Brain microvascular endothelial cell (primary cell): Measurements from ENCODE around the gene AVP.

ENCODE experiments used
- DNase-seq: peaks from one replicate; pipeline ENCODE4 v3.0.0-alpha.2; 2020
- H3K27ac ChIP-seq: fragments of 250-450 bp; sonication (Bioruptor Pico); 2 replicates; pipeline ENCODE4 v1.5.1; 2020; ENCODE audit warnings: mild to moderate bottlenecking, moderate library complexity
- H3K27me3 ChIP-seq: fragments of 250-450 bp; sonication (Bioruptor Pico); replicated peaks from 2 replicates; pipeline ENCODE4 v1.5.1; 2020; ENCODE audit warnings: mild to moderate bottlenecking
- H3K36me3 ChIP-seq: fragments of 250-450 bp; sonication (Bioruptor Pico); replicated peaks from 2 replicates; pipeline ENCODE4 v1.5.1; 2020; ENCODE audit warnings: mild to moderate bottlenecking
- H3K4me3 ChIP-seq: 2 replicates; pipeline ENCODE4 v1.5.1; 2011; ENCODE audit warnings: low read depth, mild to moderate bottlenecking, control low read depth, low read length, moderate library complexity
- CTCF ChIP-seq: IDR thresholded peaks from 2 replicates; pipeline ENCODE4 v1.5.1; 2011; ENCODE audit warnings: low read depth, mild to moderate bottlenecking, moderate library complexity, low read length, control low read depth, inconsistent platforms; ENCODE audit errors: missing control alignments
- in situ Hi-C: cut with HindIII; loops from 2 replicates; pipeline ENCODE4 v1.10.0; 2017; ENCODE audit warnings: low sequenced_read_pairs, low pct_ligation_motif_present

AVP gene

GRCh38 chr20:3090565-3090964 is 6.0 kb upstream of the AVP start:
- in situ Hi-C loops, result no loop called here
- Histone ChIP-seq H3K4me3 (no peak overlapping the region), H3K27ac (no peak overlapping the region), H3K27me3 (peaks cover 2% of the 10 kb centered on the region), H3K36me3 (no peaks in the 10 kb centered on the region)
- TF ChIP-seq CTCF, result no peak
- DNase-seq, result no peak

GRCh38 chr20:3088031-3088430 is 3.5 kb upstream of the AVP start:
- TF ChIP-seq CTCF, result no peak
- peaks cover 14% of the 10 kb centered on the region for H3K27me3 ChIP-seq
- no peaks in the 10 kb centered on the region for H3K36me3 ChIP-seq
- no peak for DNase-seq
- no peak overlapping the region for H3K4me3 ChIP-seq
- H3K27ac ChIP-seq, result no peak overlapping the region
- in situ Hi-C loops, result no loop called here

GRCh38 chr20:3085571-3086072 is 1.1 kb upstream of the AVP start:
- in situ Hi-C loops, result no loop called here
- peaks cover 34% of the 10 kb centered on the region for H3K27me3 ChIP-seq

GRCh38 chr20:3084986-3085360 is 449 bp upstream of the AVP start:
- Histone ChIP-seq H3K36me3 (no peaks in the 10 kb centered on the region), H3K27ac (no peak overlapping the region), H3K4me3 (no peak overlapping the region), H3K27me3 (peaks cover 37% of the 10 kb centered on the region)
- TF ChIP-seq CTCF, result no peak
- no peak for DNase-seq
- in situ Hi-C loops, result no loop called here

More at GRCh38 chr20:3085571-3086072, 1.1 kb upstream of the AVP start:
- H3K27ac ChIP-seq, result no peak overlapping the region
- H3K36me3 ChIP-seq, result no peaks in the 10 kb centered on the region
- no peak for TF ChIP-seq CTCF
- DNase-seq, result no peak
- H3K4me3 ChIP-seq, result no peak overlapping the region

- in situ Hi-C loops, result no loop called here
- no peak for TF ChIP-seq CTCF
Observed at GRCh38 chr20:3082955-3083952, 1.3 kb downstream of the AVP start.

More at GRCh38 chr20:3082955-3083952, 1.3 kb downstream of the AVP start:
- Histone ChIP-seq H3K4me3 (no peak overlapping the region), H3K27me3 (peaks cover 36% of the 10 kb centered on the region), H3K36me3 (no peaks in the 10 kb centered on the region), H3K27ac (no peak overlapping the region)
- no peak for DNase-seq
